Skeletal muscle satellite cell (primary cell): ENCODE data around the gene PRAMEF20. TPM values are rescaled to one million over a fixed set of nuclear protein-coding genes. Genes with fewer than 3 reads are reported as not detected.
"Not testable (repeated sequence)": the region's sequence is repeated elsewhere in the genome, so short reads cannot be mapped to it uniquely, and the experiment has no call there.

ENCODE experiments used
- H3K27me3 ChIP-seq: 2 replicates; pipeline ENCODE4 v1.7.0; 2013; ENCODE audit warnings: low read length; ENCODE audit not compliant: control insufficient read depth, insufficient read depth
- H3K36me3 ChIP-seq: 2 replicates; pipeline ENCODE4 v1.7.0; 2013; ENCODE audit warnings: mild to moderate bottlenecking, control low read depth, low read length; ENCODE audit not compliant: insufficient read depth
- H3K4me1 ChIP-seq: 2 replicates; pipeline ENCODE4 v1.7.0; 2013; ENCODE audit warnings: low read length; ENCODE audit not compliant: control insufficient read depth, insufficient read depth
- H3K4me2 ChIP-seq: 2 replicates; pipeline ENCODE4 v1.7.0; 2013; ENCODE audit warnings: mild to moderate bottlenecking, low read length
- H3K4me3 ChIP-seq: 2 replicates; pipeline ENCODE4 v1.7.0; 2013; ENCODE audit warnings: low read length
- H3K9ac ChIP-seq: 2 replicates; pipeline ENCODE4 v1.7.0; 2013; ENCODE audit warnings: mild to moderate bottlenecking, low read depth, low read length, moderate library complexity
- H3K9me3 ChIP-seq: replicated peaks from 2 replicates; pipeline ENCODE4 v1.7.0; 2013; ENCODE audit warnings: mild to moderate bottlenecking, control low read depth, low read length
- total RNA-seq: library from RNA; depleted of rRNA; stranded (reverse); fragments of >200 nt; gene quantifications from 2 replicates; pipeline ENCODE4 v1.2.3, GENCODE V29; 2012; rRNA removed

Gene PRAMEF20
- not detected in 2 replicates for total RNA-seq

DNA sequence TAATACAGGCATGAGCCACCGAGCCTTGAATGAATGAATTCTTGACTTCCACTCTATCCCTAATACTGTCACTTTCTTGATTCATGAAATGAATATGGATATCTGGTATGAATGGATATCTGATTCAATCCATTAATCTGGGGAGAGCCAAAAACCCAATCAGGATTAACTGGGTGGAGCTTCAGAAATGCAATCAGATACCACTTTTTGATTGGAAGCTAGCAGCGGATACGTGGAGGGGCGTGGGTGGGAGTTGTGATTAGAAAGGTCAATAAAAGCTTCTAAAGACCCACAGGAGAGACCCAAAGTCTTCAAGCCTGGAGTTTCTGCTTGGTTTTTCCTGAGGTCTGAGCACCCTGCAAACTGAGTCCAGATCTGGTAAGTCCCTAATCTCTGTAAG lies at the start of gene PRAMEF20:
Gene PRAMEF20, plus strand, starts transcription at position 301 of the 400 bp plus-strand sequence. CDS start 5,905 bp downstream, outside the sequence.
- H3K27me3 ChIP-seq: not testable (repeated sequence)

DNA sequence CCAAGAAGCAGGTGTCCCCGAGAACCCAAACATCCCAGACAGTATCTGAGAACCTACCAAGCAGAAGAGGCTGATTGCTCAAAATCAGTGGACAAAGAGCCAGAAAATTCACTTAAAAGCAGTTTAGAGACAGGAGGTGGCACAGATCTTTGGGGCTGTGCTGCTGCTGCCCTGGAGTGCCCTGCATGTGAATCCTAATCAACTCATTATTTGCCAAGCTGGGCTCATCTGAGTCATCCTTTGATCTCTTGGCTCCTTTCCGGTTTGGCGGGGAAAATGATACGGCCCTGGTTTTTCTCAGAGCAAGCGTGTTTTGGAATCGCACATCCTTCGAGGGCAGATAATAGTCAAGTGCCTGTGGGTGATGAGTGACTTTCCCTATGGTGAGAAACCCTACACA lies 47.9 kb upstream of the PRAMEF20 start:
- H3K4me1 ChIP-seq, H3K36me3 ChIP-seq, H3K9me3 ChIP-seq: not testable (repeated sequence)

More for the DNA sequence above, at the start of gene PRAMEF20:
- not testable (repeated sequence) for H3K9me3 ChIP-seq, H3K4me2 ChIP-seq, H3K4me3 ChIP-seq, H3K36me3 ChIP-seq, H3K4me1 ChIP-seq, H3K9ac ChIP-seq

DNA sequence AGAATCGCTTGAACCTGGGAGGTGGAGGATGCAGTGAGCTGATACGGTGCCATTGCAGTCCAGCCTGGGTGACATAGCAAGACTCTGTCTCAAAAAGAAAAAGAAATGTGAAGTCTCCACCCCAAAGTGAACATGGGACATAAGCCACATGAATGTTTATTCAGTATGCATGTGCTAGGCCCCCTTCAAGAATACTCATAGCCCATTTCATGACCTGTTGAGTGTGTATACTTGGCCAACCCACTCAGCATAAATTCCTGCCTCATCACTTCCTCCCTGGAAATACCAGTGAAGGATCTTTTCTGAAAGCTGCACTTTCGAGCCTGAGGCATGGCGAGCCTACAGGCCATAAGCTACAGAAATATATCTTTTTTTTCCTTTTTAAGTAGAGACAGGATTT lies 45.3 kb upstream of the PRAMEF20 start:
- not testable (repeated sequence) for H3K4me1 ChIP-seq, H3K9ac ChIP-seq, H3K4me2 ChIP-seq, H3K9me3 ChIP-seq, H3K27me3 ChIP-seq, H3K36me3 ChIP-seq, H3K4me3 ChIP-seq

More for the DNA sequence above, 47.9 kb upstream of the PRAMEF20 start:
- not testable (repeated sequence) for H3K4me3 ChIP-seq, H3K4me2 ChIP-seq, H3K27me3 ChIP-seq, H3K9ac ChIP-seq

DNA sequence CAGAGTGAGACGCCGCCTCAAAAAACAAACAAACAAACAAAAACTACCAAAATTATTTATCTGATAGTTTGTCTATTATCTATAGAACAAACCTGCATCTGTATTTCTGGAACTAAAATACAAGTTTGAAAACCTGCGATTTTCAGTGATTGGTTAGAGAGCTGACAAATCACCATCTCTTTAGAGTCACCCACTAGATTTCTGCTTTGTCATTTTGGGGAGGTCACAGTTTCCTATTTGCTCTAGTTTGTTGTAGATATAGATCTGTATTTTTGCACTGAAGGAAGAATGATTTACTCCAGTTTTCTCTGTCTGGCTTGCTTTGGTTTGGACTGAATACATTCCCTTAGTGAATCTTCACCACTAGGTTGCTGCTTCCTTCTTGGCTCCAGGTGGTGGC lies 43.7 kb upstream of the PRAMEF20 start:
- not testable (repeated sequence) for H3K9me3 ChIP-seq, H3K4me3 ChIP-seq, H3K27me3 ChIP-seq, H3K36me3 ChIP-seq, H3K9ac ChIP-seq, H3K4me1 ChIP-seq, H3K4me2 ChIP-seq

DNA sequence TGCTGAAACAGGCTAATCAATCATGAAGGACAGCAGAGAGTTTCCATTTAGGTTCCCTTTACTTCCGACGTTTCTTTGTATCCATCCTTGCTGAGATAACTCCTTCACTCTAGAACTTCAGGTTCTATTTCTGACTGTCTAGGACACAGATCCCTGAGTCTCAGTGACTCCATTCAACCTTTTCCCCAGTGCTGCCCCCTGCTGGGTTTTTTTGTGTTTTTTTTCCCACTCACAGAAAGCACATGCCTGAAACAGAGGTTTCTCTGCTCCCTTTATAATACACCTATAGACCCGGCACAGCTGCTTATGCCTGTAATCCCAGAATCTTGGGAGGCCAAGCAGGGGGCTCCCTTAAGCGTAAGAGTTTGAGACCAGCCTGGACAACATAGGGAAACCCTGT lies 41.7 kb upstream of the PRAMEF20 start:
- not testable (repeated sequence) for H3K4me1 ChIP-seq, H3K4me2 ChIP-seq, H3K9me3 ChIP-seq, H3K9ac ChIP-seq, H3K36me3 ChIP-seq, H3K27me3 ChIP-seq, H3K4me3 ChIP-seq

DNA sequence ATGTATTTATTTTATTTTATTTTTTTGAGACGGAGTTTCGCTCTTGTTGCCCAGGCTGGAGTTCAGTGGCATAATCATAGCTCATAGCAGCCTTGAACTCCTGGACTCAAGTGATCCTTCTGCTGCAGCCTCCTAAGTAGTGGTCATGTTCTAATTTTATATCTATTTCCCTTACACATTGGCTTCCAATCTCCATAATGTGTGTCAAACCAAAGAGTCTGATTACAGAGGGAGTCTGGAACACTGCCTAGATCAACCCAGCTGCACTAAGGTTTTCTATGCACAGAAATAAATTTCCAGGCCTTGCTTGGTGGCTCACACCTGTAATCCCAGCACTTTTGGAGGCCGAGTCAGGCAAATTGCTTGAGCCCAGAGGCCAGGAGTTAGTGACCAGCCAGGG lies 31.3 kb upstream of the PRAMEF20 start:
- H3K27me3 ChIP-seq, H3K9ac ChIP-seq, H3K36me3 ChIP-seq, H3K4me3 ChIP-seq, H3K4me1 ChIP-seq, H3K4me2 ChIP-seq, H3K9me3 ChIP-seq: not testable (repeated sequence)

DNA sequence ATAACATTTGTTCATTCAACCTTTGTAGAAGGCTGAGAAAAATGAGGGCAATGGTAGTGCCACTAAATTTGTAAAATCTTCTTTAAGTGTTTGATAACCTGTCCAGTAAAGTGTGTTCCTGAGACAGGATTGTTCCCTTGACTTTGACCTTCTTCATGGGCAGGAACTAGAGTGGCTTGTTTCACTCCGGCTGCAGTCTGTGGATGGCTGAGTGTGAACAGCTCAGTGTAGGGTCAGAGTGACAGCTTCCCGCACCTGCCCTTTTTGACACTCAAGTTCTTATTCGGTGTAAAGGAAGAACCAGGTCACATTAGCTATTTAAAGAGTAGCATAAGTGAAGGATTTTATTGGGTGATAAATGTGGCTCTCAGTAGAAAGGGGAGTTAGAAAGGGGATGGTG lies 29.9 kb upstream of the PRAMEF20 start:
- not testable (repeated sequence) for H3K9me3 ChIP-seq, H3K36me3 ChIP-seq, H3K4me3 ChIP-seq, H3K4me2 ChIP-seq, H3K27me3 ChIP-seq, H3K9ac ChIP-seq, H3K4me1 ChIP-seq

DNA sequence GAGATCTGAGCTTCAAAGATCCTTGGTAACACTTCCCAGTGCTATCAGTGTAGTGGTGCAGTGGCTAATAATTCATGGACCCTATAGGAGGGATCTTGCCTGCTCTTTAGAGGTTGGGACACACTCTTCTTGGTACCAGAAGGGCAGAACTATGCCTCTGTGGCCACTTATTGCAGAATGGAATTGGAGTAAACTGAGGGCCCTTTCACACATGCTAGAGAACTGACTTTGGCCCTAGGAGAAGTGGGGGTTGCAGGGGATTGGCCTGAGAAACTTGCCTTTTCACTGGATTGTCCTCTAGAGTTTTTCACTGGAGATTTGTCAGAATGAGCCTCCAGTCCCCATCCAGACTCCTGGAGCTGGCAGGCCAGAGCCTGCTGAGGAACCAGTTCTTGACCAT lies 20.9 kb upstream of the PRAMEF20 start, which contains the start of gene PRAMEF17:
Gene PRAMEF17, plus strand, starts transcription at position 301 of the 400 bp plus-strand sequence. Its CDS starts 26 bp downstream, at position 327.
- not testable (repeated sequence) for H3K9ac ChIP-seq, H3K36me3 ChIP-seq, H3K4me3 ChIP-seq, H3K9me3 ChIP-seq, H3K27me3 ChIP-seq, H3K4me2 ChIP-seq, H3K4me1 ChIP-seq

DNA sequence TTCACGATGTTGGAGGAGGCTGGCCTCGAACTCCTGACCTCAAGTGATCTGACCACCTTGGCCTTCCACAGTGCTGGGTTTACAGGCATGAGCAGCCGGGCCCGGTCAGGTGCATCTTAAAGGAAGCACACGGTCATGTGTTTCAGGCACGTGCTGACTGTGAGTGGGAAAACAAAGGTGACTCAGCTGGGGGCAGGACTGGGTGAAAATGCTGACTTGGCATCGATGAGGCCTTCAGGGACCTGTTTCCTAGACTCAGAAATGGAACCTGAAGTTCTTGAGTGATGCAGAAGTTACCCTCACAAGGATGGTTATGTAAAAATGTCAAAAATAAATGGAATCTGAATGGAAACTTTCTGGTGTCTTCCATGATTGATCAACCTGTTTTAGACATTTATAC lies 17.2 kb upstream of the PRAMEF20 start:
- H3K9ac ChIP-seq, H3K4me3 ChIP-seq, H3K27me3 ChIP-seq, H3K4me2 ChIP-seq, H3K36me3 ChIP-seq, H3K9me3 ChIP-seq, H3K4me1 ChIP-seq: not testable (repeated sequence)

DNA sequence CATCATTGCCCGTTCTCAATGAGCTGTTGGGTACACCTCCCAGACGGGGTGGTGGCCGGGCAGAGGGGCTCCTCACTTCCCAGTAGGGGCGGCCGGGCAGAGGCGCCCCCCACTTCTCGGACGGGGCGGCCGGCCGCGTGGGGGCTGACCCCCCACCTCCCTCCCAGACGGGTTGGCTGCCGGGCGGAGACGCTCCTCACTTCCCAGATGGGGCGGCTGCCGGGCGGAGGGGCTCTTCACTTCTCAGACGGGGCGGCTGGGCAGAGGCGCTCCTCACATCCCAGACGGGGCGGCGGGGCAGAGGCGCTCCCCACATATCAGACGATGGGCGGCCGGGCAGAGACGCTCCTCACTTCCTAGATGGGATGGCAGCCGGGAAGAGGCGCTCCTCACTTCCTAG lies 15.5 kb upstream of the PRAMEF20 start:
- H3K27me3 ChIP-seq, H3K9me3 ChIP-seq: not testable (repeated sequence)

DNA sequence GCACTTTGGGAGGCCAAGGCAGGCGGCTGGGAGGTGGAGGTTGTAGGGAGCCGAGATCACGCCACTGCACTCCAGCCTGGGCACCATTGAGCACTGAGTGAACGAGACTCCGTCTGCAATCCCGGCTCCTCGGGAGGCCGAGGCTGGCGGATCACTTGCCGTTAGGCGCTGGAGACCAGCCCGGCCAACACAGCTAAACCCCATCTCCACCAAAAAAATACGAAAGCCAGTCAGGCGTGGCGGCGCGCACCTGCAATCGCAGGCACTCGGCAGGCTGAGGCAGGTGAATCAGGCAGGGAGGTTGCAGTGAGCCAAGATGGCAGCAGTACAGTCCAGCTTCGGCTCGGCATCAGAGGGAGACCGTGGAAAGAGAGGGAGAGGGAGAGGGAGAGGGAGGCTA lies 14.9 kb upstream of the PRAMEF20 start:
- not testable (repeated sequence) for H3K9me3 ChIP-seq

More for the DNA sequence above, 15.5 kb upstream of the PRAMEF20 start:
- not testable (repeated sequence) for H3K4me3 ChIP-seq, H3K4me2 ChIP-seq, H3K9ac ChIP-seq, H3K4me1 ChIP-seq, H3K36me3 ChIP-seq

DNA sequence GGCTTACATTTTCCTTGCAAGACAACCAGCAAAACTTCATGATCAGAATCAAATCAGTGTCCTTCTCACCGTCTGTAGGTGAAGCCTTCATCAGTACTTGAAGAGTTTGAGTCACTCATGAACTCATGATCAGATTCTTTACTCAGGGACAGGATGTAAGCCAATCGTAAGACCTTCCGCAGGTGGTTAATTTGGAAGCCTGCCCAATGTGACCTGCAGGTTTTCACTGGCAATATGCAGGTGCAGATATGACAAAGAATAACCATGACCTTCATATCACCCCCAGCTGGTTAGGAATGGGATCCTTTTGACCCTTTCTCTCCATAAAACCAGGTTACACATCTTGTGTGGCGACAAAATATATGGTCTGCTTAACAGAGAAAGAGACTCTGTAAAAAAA lies 2.4 kb upstream of the PRAMEF20 start:
- Histone ChIP-seq H3K4me2 (no peak overlapping the region), H3K36me3 (no peaks in the 10 kb centered on the region), H3K9me3 (peaks cover 3% of the 10 kb centered on the region), H3K4me1 (no peaks in the 10 kb centered on the region), H3K27me3 (no peaks in the 10 kb centered on the region), H3K4me3 (no peak overlapping the region), H3K9ac (no peak overlapping the region)

More for the DNA sequence above, 14.9 kb upstream of the PRAMEF20 start:
- not testable (repeated sequence) for H3K36me3 ChIP-seq, H3K9ac ChIP-seq, H3K4me3 ChIP-seq, H3K4me1 ChIP-seq, H3K4me2 ChIP-seq, H3K27me3 ChIP-seq
